ENCODE measurements around the gene PTPRT.

DNA sequence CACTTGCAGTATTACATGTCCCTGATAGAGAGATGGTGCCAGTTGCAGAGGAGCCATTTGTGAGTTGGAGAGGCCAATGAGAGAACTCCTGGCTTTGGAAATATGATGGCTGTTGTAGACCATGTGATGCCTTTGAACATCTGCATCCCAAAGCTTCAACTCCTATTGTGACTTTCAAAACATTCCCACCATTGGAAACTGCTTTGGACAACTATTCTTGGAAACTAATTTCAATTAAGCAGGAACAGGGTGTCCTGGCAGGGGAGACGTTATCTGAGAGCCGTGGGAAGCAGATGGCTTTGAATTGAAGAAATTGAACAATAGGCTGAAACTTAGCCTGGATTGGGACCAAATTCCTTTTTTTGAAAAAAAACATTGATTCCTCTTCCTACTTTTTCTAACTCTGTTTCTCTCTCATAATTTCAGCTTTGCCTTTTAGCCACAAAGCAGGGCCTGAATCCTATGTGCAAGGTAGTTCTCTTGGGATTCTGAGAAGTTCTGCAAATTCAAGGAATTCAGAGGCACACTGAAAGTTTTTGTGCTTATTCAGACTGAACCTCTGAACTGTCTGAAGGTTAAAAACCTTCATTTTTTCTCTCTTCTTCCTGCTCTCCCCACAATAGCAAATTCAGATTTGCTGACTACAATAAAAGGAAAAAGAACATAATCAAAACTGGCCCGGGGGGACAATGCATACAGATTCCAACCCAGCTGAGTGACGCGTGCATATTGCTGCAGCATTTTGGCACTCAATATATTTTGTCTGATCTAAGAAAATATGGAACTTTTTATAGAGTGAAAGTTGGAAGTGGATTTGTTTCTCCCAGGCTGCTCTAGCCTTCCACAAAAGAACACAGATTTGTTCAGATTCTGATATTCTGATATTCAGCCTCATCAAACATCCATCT, 851.2 kb downstream of the PTPRT start:
- TF ChIP-seq POLR2A (IDR thresholded peaks at IDR 0.05) = no peak
- TF ChIP-seq, protein P1, sequence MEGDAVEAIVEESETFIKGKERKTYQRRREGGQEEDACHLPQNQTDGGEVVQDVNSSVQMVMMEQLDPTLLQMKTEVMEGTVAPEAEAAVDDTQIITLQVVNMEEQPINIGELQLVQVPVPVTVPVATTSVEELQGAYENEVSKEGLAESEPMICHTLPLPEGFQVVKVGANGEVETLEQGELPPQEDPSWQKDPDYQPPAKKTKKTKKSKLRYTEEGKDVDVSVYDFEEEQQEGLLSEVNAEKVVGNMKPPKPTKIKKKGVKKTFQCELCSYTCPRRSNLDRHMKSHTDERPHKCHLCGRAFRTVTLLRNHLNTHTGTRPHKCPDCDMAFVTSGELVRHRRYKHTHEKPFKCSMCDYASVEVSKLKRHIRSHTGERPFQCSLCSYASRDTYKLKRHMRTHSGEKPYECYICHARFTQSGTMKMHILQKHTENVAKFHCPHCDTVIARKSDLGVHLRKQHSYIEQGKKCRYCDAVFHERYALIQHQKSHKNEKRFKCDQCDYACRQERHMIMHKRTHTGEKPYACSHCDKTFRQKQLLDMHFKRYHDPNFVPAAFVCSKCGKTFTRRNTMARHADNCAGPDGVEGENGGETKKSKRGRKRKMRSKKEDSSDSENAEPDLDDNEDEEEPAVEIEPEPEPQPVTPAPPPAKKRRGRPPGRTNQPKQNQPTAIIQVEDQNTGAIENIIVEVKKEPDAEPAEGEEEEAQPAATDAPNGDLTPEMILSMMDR (IDR thresholded peaks at IDR 0.05) = no peak
